CD4-positive, alpha-beta T cell (primary cell): ENCODE data around the gene HJURP. TPM values are rescaled to one million over a fixed set of nuclear protein-coding genes. Genes with fewer than 3 reads are reported as not detected.

ENCODE experiments used
- ATAC-seq: fragments of 200-7000 bp; cut with Tn5 transposase; one replicate; pipeline ENCODE4 v1.10.0; 2022; ENCODE audit warnings: mild to moderate bottlenecking; ENCODE audit not compliant: poor library complexity
- CTCF ChIA-PET: fragments of 350-600 bp; sonication (Branson Sonifier 250); formaldehyde crosslinking; loops from one replicate; lab custom pipeline; 2021; ENCODE audit warnings: antibody characterized with exemption, inconsistent platforms; lab: Charles Lee
- POLR2A ChIA-PET: fragments of 350-600 bp; sonication (Branson Sonifier 250); formaldehyde crosslinking; loops from one replicate; lab custom pipeline; 2021; ENCODE audit warnings: antibody characterized with exemption, inconsistent platforms; lab: Charles Lee
- DNase-seq, 14 experiments: peaks; one replicate each; pipeline ENCODE4 v3.0.0-alpha.2; 2013 to 2020; ENCODE audit warnings: mixed read lengths in 2 of 14
- H3K27ac ChIP-seq, 2 donors: one replicate each; pipeline versions ENCODE4 v1.5.1 to v1.7.0; 2013; ENCODE audit warnings: low read length in 2 of 2, low read depth in 1 of 2, mild to moderate bottlenecking in 1 of 2
- H3K27me3 ChIP-seq, 2 experiments: 1 replicate in 1 of 2; 2 replicates in 1 of 2; pipeline versions ENCODE4 v1.6.1 to v1.7.0; 2013; ENCODE audit warnings: low read length in 2 of 2, control low read depth in 1 of 2, mild to moderate bottlenecking in 1 of 2, moderate library complexity in 1 of 2; ENCODE audit not compliant: insufficient read depth in 2 of 2, control insufficient read depth in 1 of 2
- H3K36me3 ChIP-seq: one replicate; pipeline ENCODE4 v1.6.1; 2013; ENCODE audit warnings: low read length, control low read depth; ENCODE audit not compliant: insufficient read depth
- H3K4me1 ChIP-seq: one replicate; pipeline ENCODE4 v1.6.1; 2013; ENCODE audit warnings: low read length, control low read depth; ENCODE audit not compliant: insufficient read depth
- H3K4me3 ChIP-seq: one replicate; pipeline ENCODE4 v1.5.1; 2013; ENCODE audit warnings: mild to moderate bottlenecking, low read length, moderate library complexity
- H3K9me3 ChIP-seq, 2 experiments: 1 replicate in 1 of 2; 2 replicates in 1 of 2; pipeline versions ENCODE4 v1.6.1 to v1.7.0; 2013; ENCODE audit warnings: low read length in 2 of 2, mild to moderate bottlenecking in 2 of 2, control low read depth in 1 of 2, moderate library complexity in 1 of 2; ENCODE audit not compliant: control insufficient read depth in 1 of 2, insufficient read depth in 1 of 2
- H3K27ac Mint-ChIP-seq: one replicate; pipeline ENCODE4 v1.8.0; 2020; ENCODE audit warnings: mixed read lengths
- H3K27me3 Mint-ChIP-seq: one replicate; pipeline ENCODE4 v1.8.0; 2021; ENCODE audit warnings: mixed read lengths
- H3K36me3 Mint-ChIP-seq: one replicate; pipeline ENCODE4 v1.8.0; 2021; ENCODE audit warnings: low read depth, mixed read lengths
- H3K4me1 Mint-ChIP-seq: one replicate; pipeline ENCODE4 v1.8.0; 2021; ENCODE audit warnings: low read depth, mixed read lengths
- H3K4me3 Mint-ChIP-seq: one replicate; pipeline ENCODE4 v1.8.0; 2020; ENCODE audit warnings: mild to moderate bottlenecking, mixed read lengths
- H3K9me3 Mint-ChIP-seq: one replicate; pipeline ENCODE4 v1.8.0; 2020; ENCODE audit warnings: mixed read lengths
- CTCF ChIP-seq: fragments of 200-600 bp; IDR thresholded peaks from one replicate; pipeline ENCODE4 v1.8.0; 2022; ENCODE audit warnings: antibody characterized with exemption, mild to moderate bottlenecking
- intact Hi-C, 2 experiments: fragments of 100-400 bp; cut with DNase I in 1 of 2; cut with micrococcal nuclease in 1 of 2; formaldehyde crosslinking; loops; one replicate each; pipeline versions ENCODE4 v1.15.1 to v1.9.0; 2023 to 2025; cut with DNase I, micrococcal nuclease
- total RNA-seq, 174 experiments: library from RNA in 2 of 174; stranded (reverse) in 2 of 174; gene quantifications; one replicate each; pipeline ENCODE4 v1.2.3 and lab custom pipeline; 2021 to 2026

HJURP gene
- total RNA-seq, 2 experiments from 2014 or later: 0.22 to 0.25 TPM

GRCh38 chr2:233824373-233824772, 30.0 kb downstream of the HJURP start:
- Mint-ChIP-seq H3K4me1 (no peaks in the 10 kb centered on the region), H3K9me3 (no peaks in the 10 kb centered on the region), H3K27ac (no peak overlapping the region), H3K36me3 (no peaks in the 10 kb centered on the region), H3K4me3 (no peak overlapping the region), H3K27me3 (peaks cover 3% of the 10 kb centered on the region)
- no peak for TF ChIP-seq CTCF
- ChIA-PET CTCF (no interaction called here), POLR2A (no interaction called here)
- Histone ChIP-seq H3K9me3 (no peaks in the 10 kb centered on the region), H3K36me3 (no peaks in the 10 kb centered on the region), H3K4me3 (no peak overlapping the region), H3K27ac (no peak overlapping the region), H3K27me3 (peaks cover 0 to 2% of the 10 kb centered on the region in 2 experiments), H3K4me1 (no peaks in the 10 kb centered on the region)
- ATAC-seq (no peak), DNase-seq (peak in 1 of 14 experiments; percentile 21)
- intact Hi-C loops: no loop called here

- Mint-ChIP-seq H3K4me1 (no peaks in the 10 kb centered on the region), H3K36me3 (no peaks in the 10 kb centered on the region), H3K4me3 (no peak overlapping the region), H3K27me3 (peaks cover 3% of the 10 kb centered on the region), H3K27ac (no peak overlapping the region), H3K9me3 (no peaks in the 10 kb centered on the region)
- Histone ChIP-seq H3K4me1 (no peaks in the 10 kb centered on the region), H3K4me3 (no peak overlapping the region), H3K27ac (no peak overlapping the region), H3K27me3 (peaks cover 0 to 2% of the 10 kb centered on the region in 2 experiments), H3K36me3 (no peaks in the 10 kb centered on the region), H3K9me3 (no peaks in the 10 kb centered on the region)
- intact Hi-C loops: no loop called here
- CTCF ChIA-PET: no interaction called here
- no peak for TF ChIP-seq CTCF
- POLR2A ChIA-PET: no interaction called here
- ATAC-seq (no peak), DNase-seq (no peak)
These were observed 30.6 kb downstream of the HJURP start for GRCh38 chr2:233823731-233824121.

GRCh38 chr2:233822781-233823730, 31.3 kb downstream of the HJURP start:
- intact Hi-C loops: no loop called here
- no peaks in the 10 kb centered on the region for H3K36me3 ChIP-seq
- CTCF ChIA-PET: no interaction called here
- no peak overlapping the region for H3K4me3 ChIP-seq
- H3K27ac Mint-ChIP-seq: no peak overlapping the region
- DNase-seq: peak in 1 of 14 experiments; percentile 30
- no peaks in the 10 kb centered on the region for H3K4me1 ChIP-seq
- peaks cover 0 to 2% of the 10 kb centered on the region in 2 experiments for H3K9me3 ChIP-seq
- no peak for ATAC-seq
- H3K9me3 Mint-ChIP-seq: no peaks in the 10 kb centered on the region
- POLR2A ChIA-PET: no interaction called here
- H3K4me3 Mint-ChIP-seq: no peak overlapping the region
- no peak overlapping the region for H3K27ac ChIP-seq
- peaks cover 3% of the 10 kb centered on the region for H3K27me3 Mint-ChIP-seq
- no peaks in the 10 kb centered on the region for H3K4me1 Mint-ChIP-seq
- no peak for TF ChIP-seq CTCF
- H3K27me3 ChIP-seq: peaks cover 0 to 2% of the 10 kb centered on the region in 2 experiments
- H3K36me3 Mint-ChIP-seq: no peaks in the 10 kb centered on the region
